Measurements from ENCODE around the gene INPP4B.

Gene INPP4B

DNA sequence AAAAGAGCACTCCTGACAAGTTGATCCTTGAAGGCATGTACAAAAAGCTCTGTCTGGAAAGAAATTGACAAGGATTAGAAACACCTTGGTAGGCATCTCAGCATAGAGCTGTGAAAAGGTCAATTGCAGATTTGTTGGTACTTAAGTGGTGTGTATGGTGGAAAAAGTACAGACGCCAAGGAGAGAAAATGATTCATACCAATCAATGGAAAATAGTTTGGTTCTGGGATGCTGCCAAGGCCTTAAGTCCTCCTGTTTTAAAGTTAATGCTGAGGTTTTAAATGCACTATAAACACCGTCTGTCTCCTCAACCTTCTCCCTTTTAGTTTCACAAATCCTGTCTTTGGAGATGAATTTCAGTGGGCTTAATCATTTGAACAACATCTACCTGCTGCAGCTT lies 685.6 kb downstream of the INPP4B start:
- TF ChIP-seq CTCF (conservative IDR thresholded peaks at IDR 0.05): no peak
- no peak overlapping the region for H3K27ac ChIP-seq

DNA sequence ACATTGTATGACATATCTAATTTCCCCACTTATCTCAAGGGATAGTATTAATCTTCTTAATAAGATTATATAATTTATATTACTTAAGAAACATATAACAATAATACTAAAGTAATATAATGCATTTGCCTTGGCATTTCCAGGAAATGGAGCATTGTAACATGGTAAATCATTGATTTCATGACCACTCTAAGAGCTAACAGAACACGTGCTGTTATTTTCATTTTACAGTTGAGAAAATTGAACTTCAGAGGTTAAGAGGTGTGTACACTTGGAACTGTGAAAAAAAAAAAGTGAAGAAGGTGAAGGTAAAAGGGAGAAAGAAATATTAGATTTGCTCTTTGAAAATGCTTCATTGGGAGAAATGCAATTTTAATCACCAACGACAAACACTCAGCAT lies 687.1 kb downstream of the INPP4B start:
- H3K27ac ChIP-seq: no peak overlapping the region
- no peak for TF ChIP-seq CTCF (conservative IDR thresholded peaks at IDR 0.05)

GRCh38 chr4:142156256-142156655 lies 689.8 kb downstream of the INPP4B start:
- H3K27ac ChIP-seq: no peak overlapping the region
- TF ChIP-seq CTCF (conservative IDR thresholded peaks at IDR 0.05): no peak

- no peak overlapping the region for H3K27ac ChIP-seq
- no peak for TF ChIP-seq CTCF (conservative IDR thresholded peaks at IDR 0.05)
These were observed 690.8 kb downstream of the INPP4B start for GRCh38 chr4:142155347-142155746.

DNA sequence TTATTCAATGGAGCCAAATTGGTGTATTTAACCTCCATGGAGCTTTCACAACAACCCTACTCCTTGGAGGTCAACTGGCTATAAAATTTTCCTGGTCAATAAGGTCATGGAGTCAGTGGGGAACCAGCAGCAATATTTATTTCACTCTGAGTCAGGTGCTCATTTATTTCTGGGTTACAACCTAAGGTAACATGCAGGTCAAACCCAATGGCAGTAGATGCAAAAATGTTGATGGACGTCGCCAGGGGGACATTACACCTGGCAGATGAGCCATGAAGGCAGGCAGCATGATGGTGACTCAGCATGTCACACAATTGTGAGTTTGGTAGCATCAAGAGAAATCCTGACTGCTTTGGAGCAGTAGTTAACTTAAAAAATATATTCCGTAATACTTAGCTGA lies 695.6 kb downstream of the INPP4B start:
- TF ChIP-seq CTCF (conservative IDR thresholded peaks at IDR 0.05): no peak
- no peak overlapping the region for H3K27ac ChIP-seq

DNA sequence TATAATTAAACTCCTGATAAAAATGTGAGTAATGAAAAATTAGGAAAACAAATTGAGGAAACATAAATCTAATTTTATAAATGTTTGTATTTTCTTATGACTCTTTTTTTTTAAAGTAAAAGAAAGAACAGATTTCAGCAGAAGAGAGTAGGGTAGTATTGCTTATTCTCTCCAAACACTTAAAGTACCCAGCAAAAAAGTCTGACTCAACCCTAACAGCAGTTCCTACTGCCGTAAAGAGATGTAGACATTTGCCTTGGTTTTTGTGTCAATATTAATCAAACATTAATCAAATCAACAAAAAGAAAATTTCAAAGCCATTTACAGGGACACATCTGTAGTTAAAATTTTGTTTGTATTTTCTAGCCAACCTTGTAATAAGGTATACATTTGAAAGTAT lies 701.3 kb downstream of the INPP4B start:
- no peak overlapping the region for H3K27ac ChIP-seq

DNA sequence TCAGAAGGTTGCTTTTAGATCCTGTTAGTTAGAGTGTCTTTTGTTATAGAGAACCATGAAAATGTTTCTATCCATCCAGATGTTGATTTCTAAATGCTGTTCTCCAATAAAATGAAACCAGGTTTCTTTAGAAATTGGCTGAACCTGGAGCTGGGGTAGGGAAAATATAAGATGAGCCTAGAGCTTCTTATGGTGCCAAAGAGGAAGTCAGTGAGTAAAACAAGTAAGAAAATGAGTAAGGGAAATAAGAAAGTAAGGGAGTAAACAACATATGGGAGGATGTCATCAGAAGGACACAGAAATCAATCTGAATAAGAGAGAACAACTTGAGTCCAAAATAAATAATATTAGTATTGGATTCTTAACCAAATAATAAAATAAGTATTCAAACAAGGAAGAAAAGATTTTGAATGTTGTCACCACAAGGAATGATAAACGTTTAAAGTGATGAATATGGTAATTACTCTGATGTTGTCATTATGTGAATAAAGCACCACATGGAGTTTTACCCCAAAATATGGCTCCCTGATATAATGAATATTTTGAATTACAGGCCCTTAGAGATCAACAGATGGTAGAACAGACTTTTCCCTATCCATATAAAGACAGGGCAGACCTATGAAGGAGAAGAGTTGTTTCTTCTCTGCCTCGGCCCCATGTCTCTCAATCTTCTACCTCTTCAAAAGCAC lies 703.6 kb downstream of the INPP4B start:
- H3K27ac ChIP-seq: no peak overlapping the region
- TF ChIP-seq CTCF (conservative IDR thresholded peaks at IDR 0.05): no peak

More for the DNA sequence above, 701.3 kb downstream of the INPP4B start:
- TF ChIP-seq CTCF (conservative IDR thresholded peaks at IDR 0.05): no peak
